DMS53 treated with DMSO at 0.1 percent for 48 hours (cell line): Measurements from ENCODE around the gene INTS11.
A peak's percentile ranks its signal among the peaks of the same experiment; 100 is the strongest.

ENCODE experiments used
- DNase-seq: peaks from one replicate; lab custom pipeline; 2025; ENCODE audit not compliant: unreplicated experiment; lab: John Stamatoyannopoulos, UW

The INTS11 gene

DNA sequence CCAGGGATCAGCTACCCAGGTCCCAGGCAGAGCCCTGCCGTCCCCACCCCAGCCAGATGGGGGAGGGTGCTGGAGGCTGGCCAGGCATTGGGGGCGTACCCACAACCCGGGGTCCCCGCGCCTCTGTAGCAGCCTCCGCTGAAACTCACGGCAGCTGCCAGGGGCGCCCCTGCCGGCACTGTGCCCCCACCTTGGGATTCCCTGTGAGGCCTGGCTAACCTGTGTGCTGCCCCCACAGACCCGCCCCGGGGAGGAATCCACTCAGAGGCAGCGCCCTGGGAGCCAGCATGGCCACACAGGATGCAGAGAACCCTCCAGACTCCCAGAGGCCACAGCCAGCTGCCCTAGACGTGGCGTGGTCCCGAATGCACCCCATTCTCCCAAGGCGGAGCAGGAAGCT is 20.9 kb upstream of the INTS11 start:
- no peak for DNase-seq

DNA sequence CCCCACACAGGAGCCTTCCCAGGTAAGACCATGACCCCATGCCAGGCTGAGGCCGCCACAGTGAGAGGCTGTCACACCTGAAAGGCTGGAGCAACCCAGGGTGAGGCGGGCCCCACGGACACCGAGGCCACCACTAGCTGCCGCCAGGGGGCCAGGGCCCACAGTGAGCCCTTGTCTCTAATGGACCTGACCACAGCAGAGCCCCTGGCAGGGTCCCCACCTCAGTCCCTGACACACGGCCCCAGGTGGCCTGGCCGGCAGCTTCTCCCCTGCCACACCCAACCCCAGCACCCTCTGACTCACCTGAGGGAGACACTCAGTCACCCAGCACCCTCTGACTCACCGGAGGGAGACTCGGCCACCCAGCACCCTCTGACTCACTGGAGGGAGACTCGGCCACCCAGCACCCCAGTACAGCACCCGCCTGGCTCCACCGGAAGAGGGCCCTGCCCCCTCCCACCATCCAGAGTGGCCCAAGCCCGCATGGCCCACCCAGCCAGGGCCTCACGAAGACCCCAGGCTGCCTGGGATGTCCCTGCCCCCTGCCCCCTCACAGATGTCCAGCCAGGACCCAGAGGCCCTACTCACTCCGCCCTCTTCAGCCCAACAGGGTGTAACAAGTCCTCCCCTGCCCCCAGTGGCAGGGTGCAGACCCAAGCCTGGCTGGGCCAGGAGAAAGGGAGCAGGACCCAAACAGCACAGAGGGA is 20.3 kb upstream of the INTS11 start:
- DNase-seq = no peak

DNA sequence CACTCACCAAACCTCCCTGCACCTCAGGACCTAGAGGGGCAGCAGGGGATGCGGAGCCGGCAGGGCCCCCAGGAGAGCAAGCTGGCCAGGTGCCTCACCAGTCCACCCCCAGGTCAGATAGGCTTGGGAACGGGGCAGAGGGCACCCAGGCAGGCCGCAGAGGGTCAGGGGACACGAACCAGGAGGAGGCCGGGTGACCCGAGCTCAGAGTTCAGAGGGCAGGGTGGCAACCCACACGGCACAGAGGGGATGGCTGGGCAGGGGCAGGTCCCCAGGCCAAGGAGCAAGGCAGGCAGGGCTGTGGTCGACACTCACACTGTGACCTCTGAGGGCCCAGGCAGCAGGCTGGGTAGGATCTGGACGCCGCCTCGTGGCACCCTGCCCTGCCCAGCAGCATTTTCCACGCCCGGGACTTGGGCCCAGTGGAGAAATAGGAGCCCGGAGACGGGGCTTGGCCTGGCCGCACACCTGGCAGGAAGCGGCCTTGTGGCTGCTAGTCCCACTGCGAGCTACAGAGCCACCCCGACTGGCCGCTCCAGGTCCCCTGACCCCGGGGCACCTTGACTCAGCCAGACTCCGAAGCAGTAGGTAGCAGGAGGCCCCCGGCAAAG is 19.5 kb upstream of the INTS11 start:
- no peak for DNase-seq

DNA sequence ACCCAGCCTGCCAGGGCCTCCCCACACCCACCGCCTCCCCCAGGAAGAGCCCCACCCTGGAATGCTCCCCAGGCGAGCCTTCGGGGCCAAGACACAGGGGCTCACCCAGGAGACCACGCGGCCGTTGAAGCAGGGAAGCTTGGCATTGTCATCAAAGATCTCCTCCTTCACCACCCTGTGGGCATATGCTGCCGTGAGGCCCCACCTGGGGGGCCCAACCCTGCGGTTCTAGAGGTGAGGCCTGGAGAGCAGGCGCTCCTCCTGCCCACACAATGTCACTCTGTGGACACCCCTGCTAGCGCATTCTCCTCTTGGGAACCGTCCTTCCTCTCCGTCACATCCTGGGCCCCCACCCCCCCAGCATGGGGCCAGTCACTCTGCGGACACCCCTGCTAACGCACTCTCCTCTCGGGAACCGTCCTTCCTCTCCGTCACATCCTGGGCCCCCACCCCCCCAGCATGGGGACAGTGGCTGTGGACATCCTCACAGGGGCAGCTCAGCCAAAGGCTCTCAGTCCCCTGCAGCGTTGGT is 18.2 kb upstream of the INTS11 start:
- no peak for DNase-seq

DNA sequence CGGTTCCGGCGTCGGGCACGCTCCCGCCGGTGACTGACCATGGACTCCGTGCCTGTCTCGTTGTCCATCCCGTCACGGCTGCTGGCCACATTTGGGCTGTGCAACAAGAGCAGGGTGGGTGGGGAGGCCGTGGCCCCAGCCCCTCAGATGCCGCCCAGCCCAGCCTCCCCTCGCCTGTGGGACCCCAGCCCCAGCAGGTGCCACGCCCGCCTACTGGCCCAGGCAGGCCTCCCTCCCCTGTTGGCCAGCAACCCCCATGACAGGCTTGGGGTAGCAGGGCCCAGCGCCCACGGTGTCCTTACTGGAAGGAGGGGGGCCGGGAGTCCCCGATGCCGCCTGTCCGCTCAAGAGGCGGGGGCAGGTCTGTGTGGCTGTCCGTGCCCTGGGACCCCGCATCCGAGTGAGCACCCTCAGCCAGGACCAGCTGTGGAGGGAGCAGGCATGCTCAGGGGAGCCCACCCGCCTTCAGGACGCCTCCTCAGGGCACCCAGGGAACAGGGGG is 17.7 kb upstream of the INTS11 start:
- no peak for DNase-seq

DNA sequence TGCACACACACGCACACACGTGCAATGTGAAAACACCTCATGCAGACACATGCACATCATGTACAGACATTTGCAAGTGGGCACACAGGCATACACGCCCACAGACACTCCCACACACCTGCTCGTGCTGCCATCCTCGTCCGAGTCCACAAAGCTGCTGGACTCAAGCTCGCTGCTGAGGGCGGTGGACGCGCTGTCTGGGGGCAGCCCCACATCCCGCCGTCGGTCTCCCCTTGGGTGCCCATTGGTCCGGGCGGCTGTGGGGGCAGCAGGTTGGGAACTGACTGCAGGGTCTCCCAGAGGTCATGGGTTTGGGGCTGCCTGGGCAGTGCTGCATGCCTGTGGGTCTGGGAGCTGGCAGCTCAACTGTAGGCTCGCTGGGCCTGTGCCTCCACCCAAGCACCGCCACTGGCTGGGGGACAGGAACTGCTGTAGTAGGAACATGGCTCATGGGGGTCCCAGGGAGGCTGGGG is 17.1 kb upstream of the INTS11 start:
- DNase-seq = no peak

DNA sequence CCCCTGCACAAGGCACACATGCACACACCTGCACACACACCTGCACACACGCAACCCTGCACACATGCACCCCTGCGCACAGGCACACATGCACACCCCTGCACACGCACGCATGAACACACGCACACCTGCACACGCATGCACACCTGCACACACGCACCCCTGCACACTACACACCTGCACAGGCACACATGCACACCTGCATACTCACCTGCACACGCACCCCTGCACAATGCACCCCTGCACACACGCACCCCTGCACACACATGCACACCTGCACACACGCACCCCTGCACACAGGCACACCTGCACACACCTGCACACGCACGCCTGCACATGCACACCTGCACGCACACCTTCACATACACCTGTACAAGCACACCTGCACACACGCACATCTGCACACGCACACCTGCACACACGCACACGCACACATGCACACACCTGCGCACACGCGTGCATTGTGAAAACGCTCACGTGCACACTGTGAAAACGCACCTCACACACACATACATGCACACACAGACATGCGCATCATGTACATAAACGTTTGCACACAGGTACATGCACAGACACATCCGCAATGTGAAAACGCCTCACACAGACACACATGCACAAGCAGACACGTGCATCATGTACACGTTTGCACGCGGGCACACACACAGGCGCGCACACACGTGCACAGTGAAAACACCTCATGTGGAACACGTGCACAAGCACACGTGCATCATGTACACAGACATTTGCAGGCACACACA is 16.5 kb upstream of the INTS11 start:
- DNase-seq = no peak

DNA sequence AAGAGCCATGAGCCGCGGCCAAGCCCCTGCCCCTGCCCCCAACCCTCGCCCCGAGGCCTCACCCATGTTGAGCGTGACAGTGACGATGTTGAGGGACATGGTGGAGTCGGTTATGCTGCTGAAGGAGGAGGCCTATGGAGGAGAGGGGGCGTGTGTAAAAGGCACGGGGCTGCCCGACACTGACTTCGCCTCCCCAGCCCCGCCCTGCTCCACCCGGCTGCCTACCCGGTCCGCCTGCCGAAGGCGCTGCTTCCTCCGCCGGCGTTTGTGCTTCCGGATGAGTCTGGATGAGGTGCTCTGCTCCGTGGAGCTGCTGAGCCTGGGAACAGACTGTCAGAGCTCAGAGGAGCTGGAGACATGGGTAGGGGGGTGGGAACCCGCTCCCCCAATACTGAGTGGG is 15.7 kb upstream of the INTS11 start:
- no peak for DNase-seq

DNA sequence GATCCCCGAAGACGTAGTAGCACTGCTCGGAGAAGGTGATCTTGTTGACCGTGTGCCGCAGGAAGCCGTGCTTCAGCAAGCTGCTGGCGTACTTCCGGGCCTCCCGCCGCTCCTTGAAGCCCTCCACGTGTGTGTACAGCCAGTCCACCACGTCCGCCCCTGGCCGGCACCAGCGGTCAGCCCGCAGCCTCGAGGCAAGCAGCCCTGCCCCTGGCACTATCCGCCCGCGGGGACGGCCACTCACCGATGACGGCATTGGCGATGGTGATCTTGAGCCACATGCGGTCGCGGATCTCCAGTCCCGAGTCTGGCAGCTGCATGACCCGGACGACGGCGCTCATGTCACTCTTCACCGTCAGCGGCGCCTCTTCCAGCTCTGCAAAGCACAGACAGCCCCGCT is 13.8 kb upstream of the INTS11 start:
- DNase-seq = no peak

DNA sequence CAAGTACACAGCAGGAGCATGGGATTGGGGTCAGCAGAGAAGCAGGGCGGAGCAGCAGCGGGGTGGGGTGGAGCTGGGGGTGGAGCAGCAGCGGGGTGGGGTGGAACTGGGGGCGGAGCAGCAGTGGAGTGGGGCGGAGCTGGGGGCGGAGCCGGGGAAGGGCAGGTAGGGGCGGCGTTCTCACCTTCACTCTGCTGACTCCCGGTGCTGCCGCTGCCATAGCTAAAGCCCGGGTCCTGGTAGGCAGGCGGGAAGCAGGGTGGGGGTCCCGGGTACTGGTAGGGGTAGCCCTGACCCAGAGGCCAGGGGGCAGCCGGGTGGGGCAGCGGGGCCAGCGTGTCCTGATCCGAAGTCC is 13.3 kb upstream of the INTS11 start:
- no peak for DNase-seq

DNA sequence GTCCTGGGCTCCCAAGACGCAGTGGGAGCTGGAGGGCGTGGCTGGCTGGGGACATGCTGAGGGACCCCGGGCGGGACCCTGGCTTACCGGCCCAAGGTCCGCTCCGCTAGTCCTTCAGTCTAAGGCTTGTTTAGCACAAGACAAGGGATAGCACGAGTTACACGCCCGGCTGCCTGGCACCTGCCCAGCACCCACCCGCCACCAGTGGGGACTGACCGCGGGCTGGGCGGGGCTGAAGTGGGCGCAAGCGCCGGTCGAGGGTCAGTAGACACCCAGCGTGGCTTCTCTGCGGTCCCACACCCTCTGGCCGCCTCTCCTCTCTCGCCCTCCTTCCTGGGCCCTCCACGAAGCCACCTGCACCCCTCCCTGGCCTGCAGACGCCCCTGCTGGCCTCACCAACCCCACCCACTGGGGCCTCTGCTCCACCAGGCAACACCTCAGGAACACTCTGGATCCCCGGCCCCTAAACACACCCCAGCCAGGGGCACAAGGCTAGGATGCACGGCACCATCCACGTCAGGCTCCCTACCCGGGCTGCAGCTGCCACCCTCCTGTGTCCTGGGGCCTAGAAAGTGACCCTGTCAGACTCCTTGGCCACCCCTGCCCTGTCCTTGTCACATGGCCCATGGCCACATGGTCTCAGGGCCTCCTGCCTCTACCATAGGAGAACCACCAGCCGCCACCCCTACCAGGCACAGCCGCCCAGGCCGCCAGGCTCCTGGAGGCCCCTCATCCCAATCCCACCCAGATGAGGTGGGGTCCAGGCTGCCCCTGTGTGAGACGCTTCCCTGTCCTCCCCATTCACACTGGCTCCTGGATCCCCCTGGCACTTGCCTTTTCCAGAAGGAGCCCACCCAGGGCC is 12.7 kb upstream of the INTS11 start:
- DNase-seq = no peak

DNA sequence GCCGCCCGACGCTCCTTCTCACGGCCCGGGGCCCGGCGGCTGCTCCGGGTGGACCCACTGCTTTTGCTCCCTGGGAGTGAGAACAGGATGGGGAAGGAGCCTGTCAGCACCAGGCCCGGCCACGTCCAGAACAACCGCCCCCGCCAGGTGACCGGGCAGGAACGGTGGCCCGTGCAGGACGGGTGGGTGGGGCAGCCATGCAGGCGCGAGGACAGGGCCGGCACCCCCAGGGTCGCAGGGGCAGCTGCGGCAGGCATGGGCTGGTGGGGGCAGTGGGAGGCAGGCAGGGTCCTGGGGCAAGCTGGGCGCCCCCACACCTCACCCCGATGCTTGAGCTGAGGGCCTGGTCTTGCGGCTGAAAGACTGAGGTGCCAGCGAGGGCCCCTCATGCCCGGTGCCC is 12.0 kb upstream of the INTS11 start:
- DNase-seq = no peak

DNA sequence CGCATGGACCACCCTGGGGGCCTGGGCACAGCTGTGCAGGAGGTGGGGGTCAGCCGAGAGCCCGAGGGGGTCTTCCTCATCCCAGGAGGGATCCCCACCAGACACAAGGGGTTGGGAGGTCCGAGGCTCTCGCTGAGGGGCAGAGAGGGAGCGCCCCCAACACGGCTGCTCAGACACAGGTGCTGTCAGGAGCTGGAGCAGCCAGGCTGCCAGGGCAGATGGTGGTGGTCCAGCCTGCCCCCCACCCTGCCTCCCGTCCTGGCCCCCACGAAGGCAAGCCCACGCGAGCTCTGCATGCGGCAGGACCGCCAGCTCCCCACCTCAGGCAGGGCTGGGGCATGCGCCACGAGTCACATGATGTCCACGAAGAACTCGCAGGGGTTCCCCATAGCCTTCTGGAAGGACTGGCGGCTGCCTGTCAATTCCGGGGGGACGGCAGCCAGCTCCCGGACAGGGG is 11.4 kb upstream of the INTS11 start:
- DNase-seq = no peak

DNA sequence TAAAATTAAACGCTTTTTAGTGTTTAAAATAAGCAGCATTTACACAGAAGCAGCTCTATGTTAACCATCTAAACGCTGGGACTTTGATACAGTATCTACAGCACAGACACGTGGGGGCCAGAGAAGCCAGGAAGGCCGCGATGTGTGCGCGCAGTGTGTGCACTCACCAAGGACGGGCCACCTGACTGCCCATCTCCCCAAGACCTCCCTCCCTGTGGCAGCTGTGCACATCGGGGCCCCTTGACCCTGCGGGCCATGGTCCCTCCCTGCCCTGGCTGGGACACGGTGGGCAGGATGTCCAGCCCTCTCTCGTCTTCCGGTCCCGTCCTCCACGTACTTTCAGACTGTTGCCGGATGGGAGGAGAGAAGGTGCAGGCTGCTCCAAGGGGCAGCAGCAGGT is 10.8 kb upstream of the INTS11 start:
- DNase-seq = no peak

DNA sequence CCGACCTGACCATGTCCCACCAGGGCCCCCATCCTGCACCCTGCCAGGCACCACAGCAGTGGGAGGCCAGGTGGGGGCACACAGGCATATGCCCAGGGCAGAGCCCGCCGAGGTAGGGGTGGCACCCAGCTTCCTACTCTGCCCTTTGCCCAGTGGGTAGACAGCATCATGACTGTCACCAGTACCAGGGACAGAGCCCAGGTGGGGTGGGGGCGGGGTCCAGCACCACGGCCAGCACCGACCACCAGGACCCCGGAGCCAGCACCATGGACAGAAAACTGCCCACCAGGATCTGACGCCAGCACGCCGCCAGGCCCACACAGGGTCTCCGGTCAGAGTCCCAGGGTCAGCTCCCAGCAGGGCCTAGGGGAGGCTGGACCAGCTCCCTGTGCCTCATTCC is 10.4 kb upstream of the INTS11 start:
- no peak for DNase-seq

DNA sequence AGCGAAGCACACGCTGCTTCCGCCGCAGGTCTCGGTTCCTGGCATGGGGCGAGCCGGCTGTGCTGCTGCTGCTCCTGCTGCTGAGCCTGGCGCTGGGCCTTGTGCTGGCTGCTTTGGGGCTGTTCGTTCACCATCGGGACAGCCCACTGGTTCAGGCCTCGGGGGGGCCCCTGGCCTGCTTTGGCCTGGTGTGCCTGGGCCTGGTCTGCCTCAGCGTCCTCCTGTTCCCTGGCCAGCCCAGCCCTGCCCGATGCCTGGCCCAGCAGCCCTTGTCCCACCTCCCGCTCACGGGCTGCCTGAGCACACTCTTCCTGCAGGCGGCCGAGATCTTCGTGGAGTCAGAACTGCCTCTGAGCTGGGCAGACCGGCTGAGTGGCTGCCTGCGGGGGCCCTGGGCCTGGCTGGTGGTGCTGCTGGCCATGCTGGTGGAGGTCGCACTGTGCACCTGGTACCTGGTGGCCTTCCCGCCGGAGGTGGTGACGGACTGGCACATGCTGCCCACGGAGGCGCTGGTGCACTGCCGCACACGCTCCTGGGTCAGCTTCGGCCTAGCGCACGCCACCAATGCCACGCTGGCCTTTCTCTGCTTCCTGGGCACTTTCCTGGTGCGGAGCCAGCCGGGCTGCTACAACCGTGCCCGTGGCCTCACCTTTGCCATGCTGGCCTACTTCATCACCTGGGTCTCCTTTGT is 9.2 kb upstream of the INTS11 start:
- DNase-seq = no peak

DNA sequence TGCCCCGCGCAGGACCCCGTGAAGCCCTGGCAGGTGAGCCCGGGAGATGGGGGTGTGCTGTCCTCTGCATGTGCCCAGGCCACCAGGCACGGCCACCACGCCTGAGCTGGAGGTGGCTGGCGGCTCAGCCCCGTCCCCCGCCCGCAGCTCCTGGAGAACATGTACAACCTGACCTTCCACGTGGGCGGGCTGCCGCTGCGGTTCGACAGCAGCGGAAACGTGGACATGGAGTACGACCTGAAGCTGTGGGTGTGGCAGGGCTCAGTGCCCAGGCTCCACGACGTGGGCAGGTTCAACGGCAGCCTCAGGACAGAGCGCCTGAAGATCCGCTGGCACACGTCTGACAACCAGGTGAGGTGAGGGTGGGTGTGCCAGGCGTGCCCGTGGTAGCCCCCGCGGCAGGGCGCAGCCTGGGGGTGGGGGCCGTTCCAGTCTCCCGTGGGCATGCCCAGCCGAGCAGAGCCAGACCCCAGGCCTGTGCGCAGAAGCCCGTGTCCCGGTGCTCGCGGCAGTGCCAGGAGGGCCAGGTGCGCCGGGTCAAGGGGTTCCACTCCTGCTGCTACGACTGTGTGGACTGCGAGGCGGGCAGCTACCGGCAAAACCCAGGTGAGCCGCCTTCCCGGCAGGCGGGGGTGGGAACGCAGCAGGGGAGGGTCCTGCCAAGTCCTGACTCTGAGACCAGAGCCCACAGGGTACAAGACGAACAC is 8.5 kb upstream of the INTS11 start:
- DNase-seq = no peak

DNA sequence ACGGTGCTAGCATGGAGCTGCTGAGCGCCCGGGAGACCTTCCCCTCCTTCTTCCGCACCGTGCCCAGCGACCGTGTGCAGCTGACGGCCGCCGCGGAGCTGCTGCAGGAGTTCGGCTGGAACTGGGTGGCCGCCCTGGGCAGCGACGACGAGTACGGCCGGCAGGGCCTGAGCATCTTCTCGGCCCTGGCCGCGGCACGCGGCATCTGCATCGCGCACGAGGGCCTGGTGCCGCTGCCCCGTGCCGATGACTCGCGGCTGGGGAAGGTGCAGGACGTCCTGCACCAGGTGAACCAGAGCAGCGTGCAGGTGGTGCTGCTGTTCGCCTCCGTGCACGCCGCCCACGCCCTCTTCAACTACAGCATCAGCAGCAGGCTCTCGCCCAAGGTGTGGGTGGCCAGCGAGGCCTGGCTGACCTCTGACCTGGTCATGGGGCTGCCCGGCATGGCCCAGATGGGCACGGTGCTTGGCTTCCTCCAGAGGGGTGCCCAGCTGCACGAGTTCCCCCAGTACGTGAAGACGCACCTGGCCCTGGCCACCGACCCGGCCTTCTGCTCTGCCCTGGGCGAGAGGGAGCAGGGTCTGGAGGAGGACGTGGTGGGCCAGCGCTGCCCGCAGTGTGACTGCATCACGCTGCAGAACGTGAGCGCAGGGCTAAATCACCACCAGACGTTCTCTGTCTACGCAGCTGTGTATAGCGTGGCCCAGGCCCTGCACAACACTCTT is 7.7 kb upstream of the INTS11 start:
- DNase-seq = peak; percentile 46
